HG02571 (cell line): ENCODE measurements around the gene MAX.

ENCODE experiments used
- ATAC-seq: cut with Tn5 transposase; IDR thresholded peaks from one replicate; pipeline ENCODE4 v1.9.1; 2021; ENCODE audit warnings: mild to moderate bottlenecking, moderate library complexity; ENCODE audit not compliant: unreplicated experiment

MAX gene

DNA sequence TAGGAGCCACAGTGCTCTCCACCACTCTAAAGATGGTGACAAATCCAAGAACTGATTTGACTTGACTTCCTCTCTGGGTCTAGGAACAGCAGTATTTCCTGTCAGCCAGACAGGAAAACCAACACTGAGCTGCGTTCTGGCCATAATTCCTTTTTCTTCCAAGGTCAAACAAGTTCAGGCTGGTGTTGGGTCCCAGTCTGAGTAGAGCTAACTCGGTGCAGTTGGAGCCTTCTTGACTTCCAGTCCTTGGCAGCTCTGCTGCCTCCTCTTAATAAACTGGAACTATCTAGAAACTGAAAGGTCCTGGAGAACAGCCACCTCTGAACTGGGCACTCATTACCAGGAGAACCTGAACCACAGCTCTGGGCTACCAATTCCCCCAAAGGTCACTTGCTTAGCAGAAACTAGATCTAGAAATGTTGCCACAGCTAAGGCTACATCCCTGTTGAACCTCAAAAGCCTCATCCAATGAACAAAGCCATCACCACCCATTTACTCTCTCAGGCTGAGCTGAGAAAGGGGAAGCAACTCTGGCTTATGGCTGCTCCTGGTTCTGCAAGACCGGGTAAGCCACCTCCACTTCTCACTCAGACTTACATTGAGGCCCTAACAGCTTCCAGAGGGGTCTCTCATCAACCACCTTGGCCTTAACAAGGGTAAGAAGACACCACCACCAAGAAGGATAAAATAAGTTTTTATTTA, 27.7 kb downstream of the MAX start:
- no peak for ATAC-seq

DNA sequence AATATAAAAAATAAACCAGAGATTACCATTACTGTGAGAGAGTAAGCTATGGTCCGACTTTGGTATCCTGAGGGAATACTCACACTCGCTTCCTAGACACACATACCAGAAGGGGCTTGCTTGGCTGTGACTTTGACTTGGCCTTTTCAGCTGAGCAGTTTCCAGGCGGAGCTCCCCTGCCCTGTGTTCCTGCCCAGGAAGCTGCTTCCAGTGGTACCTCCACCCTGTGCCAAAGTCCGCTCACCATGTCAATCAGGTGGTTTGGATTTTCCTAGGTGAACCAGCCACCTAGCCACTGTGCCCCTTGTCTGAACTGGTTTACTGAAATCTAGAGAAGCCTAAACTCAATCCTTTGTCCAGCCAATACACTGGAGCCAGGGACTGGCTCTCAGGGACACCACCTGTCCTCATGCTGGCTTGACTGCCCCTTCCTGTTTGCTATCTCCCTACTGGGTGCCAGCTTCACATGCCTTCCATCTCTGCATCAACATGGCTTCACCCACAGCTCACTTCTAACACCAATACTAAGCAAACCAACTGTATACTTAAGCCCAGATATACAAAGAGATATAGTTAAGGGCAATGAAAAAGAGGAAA, 28.6 kb downstream of the MAX start:
- ATAC-seq = no peak

DNA sequence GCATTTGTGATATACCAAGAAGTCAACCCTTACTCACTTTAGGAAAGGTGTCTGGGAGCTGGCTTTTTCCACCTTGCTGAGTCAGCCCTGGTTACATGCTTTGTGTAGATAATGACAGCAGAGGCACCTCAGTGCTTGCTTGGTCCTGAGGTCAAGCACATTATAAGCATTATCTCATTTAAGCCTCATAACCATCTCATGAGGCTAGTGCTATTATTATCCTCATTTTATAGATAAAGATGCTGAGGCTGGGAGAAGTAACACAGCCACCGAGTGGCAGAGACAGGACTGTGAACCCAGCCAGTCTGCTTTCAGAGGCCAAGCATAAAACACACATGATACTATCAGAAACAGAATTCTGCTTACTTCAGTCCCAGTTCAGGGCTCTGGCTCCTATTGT, 29.4 kb downstream of the MAX start:
- ATAC-seq = no peak

DNA sequence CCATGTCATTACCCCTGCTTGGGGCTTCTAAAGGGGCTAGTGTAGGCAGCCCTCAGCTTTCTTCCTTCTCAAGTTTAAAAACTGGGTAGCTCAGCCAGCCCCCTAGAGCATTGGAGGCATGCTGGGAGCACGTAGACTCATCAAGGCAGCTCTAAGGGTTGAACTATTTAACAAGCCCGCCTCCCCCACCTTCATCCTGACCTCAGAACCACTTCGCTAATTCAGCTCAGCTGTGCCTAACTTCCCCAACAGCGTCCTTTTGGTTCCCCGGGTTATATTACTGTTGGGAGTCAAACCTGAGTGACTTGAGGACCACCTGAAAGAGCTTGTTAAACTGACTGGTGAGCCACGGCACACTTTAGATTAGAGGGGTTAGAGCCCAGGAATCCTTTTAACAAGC, 30.1 kb downstream of the MAX start:
- no peak for ATAC-seq

DNA sequence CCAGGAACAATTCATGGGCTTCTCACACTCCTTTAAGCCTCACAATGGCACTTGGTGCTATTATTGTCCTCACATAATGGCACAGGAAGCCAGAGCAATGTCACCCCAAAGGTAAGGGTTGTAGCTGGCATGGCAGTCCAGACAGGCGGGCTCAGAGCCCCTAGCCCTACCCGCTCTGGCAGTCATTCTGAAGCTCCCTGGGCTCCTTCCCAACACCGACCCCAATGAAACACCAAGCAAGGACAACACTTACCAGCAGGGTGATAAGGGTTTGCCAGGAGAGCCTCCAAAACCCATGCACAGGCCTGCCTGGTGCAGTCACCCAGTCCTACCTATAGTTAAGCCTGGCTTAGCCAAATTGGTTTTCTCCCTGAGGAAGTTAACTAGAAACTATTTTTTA, 30.8 kb downstream of the MAX start:
- no peak for ATAC-seq

DNA sequence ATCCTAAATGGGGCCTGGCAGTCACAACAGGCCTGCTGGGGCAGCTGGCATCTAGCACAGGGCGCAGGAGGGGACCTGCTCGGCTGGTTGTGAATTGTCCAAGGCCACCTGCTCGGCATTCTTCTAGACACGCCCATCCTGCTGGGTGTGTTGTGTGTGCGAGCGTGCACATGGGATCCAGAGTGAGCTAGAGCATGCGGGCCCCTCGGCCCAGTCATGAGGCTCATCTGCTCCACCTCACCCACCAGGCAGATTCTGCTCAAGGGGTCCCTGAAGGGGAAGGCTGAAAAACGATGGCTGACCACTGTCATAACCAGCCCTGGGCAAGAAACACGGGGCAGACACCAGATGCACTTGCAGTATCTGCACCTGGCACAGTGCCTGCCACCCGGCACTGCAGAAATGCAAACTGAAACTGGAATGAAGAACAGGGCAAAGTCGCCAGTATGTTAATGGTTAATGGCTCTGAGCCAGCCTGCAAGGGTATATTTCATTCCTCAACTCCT, 31.8 kb downstream of the MAX start:
- ATAC-seq = no peak

DNA sequence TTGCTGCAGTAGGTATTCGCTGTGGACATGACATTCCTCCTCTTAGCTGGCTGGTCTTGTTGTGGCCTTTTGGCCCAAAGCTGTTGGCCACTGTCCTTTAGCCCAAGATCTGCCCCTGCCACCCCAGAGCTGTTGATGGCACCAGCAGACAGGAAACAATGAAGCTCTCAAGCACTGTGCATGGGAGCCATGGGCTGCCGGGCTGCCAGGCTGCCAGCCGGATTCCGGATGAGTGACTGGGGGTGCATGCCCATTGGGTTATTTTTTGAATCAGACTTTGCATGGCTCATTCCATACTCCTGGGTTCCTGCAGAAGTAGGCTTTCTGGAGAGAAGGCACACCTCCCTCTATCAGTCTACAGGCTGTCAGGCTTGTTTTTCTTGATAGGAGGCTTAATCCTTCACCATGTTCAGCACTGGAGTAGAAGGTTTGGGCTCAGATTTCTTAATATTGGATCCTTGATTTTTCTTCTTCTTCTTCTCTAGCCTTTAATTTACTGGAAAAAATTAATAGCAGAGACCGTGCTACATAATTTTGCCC, 32.4 kb downstream of the MAX start:
- ATAC-seq = no peak

DNA sequence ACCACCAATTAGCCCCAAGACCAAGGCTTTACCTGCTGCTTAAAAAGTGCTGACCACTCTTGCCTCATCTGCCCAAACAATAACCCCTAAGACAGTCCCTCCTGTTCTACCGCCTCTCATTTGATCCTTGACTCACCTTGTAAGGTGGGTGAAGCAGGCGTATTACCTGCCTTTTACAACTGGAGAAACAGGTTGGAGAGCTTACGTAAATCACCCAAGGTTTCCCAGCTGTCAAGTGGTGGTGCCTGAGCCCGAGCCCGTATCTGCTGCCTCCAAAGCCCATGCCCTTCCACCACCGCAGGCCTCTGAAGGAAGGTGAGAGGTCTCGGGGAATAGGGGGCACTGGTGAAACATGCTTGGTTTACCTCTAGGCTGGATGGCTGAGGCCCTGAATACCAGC, 36.6 kb downstream of the MAX start:
- ATAC-seq = no peak

DNA sequence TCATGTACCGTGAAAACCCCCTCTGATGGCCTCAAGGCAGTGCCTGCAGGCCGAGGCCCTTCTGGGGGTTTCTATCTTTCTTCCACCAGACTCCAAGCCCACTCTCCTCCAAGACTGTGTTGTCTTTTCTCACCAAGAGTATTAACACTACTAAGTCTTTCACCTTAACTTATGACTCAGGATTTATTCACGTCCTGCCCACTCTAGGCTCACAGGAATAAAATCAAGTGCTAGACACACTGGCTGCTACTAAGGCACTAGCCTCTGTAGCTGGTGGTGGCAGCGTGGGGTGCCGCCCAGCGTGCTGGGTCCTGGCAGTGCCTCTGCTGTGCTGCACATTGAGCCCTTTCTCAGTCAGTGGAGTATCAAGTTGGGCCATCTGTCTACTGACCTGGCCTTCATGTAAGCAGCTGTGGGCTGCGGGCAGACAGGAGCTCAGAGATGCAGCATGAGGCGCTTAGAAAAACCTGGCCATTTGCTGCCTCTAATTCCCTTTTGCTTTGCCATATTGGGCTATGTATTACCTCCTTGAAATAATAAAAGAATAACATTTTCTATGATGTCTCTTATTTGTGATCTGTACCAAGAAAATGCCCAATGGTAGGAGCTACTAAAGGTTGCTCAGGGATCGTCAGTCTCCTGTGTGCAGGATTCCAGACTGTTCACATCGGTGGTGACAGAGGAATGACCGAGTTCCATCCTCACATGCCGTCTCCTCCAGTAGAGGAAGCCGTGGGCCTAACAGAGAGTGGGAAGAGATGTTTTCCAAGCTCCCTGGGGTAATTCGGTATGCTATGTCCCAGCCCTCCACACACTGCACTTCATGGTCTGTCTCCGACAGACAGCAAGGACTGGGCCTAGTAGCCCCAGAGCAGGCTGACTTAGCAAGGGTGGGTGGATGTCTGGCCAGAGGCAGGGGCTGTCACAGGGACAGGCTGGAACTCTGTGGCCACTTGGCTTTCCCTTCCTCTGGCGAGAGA, 39.9 kb downstream of the MAX start:
- ATAC-seq = no peak

DNA sequence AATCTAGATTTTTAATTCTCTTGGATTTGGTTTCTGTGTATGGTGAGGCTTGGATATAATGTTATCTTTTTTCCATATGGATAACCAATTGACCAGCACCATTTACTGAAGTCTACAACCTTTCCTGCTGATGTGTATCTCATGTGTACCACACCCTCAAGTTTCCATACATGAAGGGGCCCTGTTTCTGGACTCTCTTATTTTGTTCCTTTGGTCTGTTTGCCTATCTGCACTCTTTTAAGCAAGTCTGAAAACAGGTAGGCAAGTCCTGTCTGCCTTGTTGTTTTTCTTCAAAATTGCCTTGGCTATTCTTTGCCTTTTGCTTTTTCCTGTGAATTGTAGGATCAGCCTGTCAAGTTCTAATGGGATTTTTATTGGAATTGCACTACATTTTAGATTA, 44.6 kb downstream of the MAX start:
- ATAC-seq = no peak

DNA sequence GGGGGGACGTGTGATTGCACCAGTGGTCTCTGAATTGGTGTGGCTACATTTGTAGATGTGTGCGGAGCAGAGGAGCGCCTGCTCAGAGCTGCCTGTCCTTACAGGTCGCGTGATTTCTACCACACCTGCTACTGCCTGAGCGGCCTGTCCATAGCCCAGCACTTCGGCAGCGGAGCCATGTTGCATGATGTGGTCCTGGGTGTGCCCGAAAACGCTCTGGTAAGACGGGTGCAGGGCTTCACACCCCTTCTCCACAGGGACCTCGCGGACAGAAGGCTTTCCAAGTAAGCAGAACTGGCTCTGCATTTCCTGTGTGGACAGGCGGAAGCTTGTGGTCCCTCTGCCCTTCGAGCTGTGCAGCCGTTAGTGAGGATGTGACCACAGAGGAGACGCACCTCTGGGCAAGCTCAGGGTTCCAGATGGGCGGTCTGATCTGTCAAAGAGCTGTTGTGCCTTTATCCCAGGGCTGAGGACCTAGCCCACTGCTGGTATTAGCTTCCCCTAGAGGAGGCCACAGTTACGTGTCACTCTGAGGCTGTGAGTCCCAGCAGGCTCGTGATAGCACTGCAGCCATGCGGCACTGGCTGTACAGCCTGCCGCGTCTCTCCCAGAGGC, 47.7 kb downstream of the MAX start:
- no peak for ATAC-seq

DNA sequence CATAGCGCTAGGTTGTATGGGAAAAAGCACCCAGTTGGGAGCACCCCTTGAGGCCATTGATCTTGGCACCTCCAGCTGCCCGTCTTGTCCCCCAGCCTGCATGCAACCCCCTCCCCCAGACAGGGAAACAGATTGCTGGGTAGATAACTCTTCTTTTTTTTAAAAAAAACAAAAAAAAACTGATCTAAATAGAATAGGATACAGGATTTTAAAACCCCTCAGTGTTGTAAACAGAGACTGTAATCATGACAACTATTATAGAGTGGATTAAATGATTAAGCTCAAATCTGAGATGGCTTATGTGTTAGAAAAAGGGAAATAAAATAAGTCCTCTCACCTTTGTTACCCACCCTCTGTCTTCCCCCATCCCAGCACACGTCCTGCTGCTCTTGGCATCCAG, 48.9 kb downstream of the MAX start:
- no peak for ATAC-seq

DNA sequence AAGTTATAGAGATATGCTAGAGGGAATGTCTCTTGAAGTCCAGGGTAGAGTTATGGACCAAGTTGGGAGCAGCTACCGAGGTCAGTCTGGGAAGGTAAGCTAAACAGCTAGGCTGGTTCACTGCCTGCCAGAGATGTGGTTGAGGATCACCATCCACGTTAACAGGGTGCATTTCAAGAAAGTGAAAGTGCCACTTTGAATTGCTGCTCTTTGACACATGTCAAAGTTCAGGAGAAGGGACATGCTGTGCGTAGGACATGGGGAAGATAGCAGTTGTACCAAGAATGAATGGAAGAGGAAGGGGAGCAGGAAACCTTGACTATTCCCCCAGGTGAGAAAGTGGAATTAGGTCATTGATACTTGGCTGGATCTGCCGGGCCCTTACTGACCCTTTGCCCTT, 49.5 kb downstream of the MAX start:
- no peak for ATAC-seq

DNA sequence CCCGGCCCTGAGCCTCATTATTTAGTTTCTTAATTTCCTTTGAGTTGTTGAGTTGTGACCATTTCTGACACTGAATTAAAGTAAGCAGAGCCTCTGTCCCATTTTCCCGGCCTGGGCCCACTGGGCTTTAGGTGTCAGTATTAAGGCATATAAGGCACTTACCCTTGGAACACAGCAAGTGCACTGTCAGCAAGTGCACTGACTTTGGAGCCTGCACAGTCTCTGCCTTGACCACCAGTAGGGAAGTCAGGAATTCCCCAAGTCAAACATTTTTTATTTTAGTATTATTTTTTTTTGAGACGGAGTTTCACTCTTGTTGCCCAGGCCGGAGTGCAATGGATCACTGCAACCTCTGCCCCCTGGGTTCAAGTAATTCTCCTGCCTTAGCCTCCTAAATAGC, 56.6 kb downstream of the MAX start:
- ATAC-seq = no peak

DNA sequence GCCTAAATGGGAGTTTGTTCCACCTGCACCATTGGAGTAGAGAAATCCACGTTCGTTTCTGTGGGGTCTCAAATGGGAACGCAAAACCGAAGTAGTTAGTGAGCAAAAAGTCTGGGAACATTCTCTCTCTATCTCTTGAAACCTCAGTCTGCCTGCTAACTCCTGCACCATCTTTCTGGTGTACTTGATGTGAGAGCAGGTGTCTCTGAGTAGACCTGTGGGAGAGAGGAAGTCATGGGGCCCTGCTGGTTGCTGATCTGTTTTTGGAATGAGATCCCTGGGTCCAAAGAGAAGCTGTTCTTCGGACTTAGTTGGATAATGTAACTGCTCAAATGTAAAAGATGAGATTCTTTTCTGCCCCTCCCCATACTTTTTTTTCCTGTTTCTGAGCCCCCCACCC, 57.3 kb downstream of the MAX start:
- no peak for ATAC-seq

DNA sequence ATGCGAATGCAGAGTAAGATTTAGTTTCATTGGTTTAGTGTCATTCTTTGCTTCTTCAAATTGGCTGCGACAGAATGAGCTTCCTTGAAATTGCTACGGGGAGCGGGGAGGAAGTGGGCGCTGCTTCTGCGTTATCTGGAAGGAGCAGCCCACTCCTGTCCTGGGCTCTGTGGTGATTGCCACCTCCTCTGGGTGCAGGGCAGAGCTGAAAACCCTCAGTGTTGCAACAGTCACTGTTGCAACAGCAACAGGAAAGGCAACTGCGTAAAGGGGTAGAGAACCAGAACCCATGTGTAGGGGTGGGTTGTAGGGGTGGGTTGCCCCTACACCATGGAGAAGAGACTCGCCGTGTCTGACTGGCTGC, 57.7 kb downstream of the MAX start:
- ATAC-seq = no peak

DNA sequence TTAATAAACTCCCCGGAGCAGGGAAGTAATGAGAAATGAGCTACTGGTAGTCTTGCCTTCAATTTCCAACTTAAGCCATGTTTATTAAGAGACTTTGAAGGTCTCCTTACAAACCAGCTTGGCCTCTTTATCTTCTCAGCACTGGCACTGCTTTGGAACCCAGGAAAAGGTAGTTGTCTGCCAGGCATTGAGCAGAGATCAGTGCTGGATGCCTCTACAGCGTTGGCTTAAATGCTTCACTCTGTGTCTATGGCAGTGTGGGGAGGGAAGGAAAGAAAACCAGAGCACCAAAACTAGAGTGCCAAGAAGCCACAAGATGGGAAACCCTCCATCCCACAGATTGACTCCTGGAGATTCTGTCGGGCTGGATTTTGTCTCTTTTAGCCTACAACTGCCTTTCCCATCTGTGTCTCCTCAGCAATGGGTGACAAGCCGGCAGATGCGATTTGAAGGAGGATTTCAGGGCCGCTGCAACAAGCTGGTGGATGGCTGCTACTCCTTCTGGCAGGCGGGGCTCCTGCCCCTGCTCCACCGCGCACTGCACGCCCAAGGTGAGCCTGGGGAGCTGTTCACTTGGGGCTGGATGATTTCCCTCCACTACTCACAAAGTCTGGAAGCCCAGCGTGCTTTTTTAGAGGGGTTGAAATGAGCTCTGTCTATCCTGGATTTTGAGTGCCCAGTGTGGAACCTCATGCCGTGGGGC, 58.3 kb downstream of the MAX start:
- ATAC-seq = no peak

DNA sequence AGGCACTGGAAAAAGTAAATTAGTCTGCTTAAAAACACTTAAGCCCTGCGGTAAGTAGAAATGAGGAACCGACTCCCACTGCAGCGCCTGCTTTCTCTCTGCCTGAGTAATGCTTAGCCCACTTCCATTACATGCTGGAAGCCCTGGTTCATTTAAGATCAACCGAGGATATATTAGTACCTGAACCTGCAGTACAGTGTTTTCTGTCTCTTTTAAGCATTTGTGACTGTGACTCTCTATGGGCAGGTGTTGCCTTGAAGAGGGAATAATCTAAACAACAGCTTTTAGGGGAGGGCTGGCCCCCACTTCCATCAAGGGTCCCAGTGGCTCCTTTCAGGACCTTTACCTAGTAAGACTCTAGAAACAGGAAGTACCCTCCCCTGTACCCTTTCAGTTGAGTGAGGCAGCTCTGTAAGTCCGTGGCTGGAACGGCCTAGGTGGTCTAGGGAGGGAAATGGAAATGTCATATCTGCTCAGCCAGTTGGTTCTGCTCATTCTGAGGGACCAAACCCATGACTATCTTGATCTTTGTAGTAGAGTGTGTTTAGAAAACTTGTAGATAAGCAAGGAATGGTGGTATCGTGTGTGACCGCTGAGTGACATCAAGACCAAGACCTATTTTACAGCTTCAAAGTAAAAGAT, 59.5 kb downstream of the MAX start:
- no peak for ATAC-seq

DNA sequence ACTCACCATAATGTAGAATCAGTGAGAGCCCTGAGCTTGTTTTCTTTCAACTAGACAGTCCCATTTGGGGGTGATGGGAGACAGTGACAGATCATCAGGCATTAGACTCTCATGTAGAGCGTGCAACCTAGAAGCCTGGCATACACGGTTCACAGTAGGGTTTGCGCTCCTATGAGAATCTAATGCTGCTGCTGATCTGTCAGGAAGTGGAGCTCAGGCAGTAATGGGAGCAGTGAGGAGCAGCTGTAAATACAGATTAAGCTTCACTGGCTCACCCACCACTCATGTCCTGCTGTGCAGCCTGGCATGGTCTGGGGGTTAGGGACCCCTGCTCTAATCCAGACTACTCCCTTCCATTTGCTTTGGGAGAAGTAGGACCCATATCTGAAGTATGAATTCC, 60.0 kb downstream of the MAX start:
- no peak for ATAC-seq

DNA sequence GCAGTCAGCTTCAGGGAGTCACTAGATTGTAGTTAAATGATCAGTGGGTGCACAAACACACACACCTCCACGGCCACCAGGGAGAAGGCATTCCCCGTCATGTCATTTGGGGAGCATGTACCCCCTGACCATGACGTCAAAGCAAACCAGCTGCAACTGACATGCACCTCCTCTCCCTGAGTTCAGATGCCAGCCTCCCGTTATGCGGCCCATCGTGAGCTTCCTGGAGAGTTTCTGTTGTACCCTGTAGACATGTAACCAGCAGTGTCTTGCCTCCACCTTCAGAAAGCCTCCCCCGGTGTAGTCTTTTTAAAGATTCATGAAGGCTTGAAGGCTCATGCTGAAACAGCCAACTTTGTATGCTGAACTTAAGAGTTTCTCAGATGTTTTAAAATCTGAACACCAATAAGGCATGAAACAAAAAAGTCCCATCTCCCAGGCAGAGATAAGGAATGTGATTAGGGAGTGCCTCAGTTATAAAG, 60.8 kb downstream of the MAX start:
- ATAC-seq = no peak
